ENCODE data around the gene MADCAM1. TPM values are rescaled to one million over a fixed set of nuclear protein-coding genes. Genes with fewer than 3 reads are reported as not detected.

The MADCAM1 gene
- total RNA-seq, 1 donor from 2014 or later, result not detected

DNA sequence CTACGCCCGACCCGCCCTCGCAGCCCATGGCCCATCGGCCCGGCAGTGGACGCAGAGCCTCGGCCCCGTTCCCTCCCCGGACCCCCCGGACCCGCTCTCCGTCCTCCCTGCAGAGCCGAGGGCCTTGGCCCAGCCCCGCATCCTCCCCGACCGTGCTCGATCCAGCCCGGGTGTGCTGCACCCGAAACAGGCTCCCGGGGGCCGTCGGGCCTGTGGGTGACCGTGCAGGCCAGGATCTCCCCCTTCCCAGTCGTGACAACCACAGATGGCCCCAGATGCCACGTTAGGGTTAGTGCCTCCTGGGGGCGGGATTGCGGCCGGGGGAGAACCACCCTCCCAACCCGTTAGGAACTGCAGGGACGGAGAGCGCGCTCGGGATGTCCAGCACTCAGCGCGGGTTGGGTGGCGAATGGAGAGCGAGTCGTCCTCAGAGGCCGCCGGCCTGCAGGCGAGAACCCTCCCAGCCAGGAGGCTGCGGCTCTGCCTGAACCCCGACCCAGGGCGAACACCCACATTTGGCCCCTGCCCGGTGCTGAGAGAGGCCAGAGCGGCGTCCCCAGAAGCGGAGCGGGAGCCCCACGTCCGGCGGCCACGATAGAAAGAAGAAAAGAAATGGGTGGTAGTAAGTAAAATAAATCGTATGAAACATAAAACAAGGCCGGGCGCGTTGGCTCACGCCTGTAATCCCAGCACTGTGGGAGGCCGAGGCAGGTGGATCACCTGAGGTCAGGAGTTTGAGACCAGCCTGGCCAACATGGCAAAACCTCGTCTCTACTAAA, 6.7 kb upstream of the MADCAM1 start:
- Mint-ChIP-seq H3K36me3 (peaks cover 5% of the 10 kb centered on the region), H3K27me3 (ENCODE audit: insufficient read depth, low read depth) (peaks cover 9% of the 10 kb centered on the region), H3K4me3 (peak overlapping the region; percentile 84), H3K27ac (no peak overlapping the region), H3K4me1 (peaks cover 34% of the 10 kb centered on the region), H3K9me3 (peaks cover 3% of the 10 kb centered on the region)
- no peak for TF ChIP-seq EZH2phosphoT487 (IDR thresholded peaks at IDR 0.05)
- TF ChIP-seq, protein P1, sequence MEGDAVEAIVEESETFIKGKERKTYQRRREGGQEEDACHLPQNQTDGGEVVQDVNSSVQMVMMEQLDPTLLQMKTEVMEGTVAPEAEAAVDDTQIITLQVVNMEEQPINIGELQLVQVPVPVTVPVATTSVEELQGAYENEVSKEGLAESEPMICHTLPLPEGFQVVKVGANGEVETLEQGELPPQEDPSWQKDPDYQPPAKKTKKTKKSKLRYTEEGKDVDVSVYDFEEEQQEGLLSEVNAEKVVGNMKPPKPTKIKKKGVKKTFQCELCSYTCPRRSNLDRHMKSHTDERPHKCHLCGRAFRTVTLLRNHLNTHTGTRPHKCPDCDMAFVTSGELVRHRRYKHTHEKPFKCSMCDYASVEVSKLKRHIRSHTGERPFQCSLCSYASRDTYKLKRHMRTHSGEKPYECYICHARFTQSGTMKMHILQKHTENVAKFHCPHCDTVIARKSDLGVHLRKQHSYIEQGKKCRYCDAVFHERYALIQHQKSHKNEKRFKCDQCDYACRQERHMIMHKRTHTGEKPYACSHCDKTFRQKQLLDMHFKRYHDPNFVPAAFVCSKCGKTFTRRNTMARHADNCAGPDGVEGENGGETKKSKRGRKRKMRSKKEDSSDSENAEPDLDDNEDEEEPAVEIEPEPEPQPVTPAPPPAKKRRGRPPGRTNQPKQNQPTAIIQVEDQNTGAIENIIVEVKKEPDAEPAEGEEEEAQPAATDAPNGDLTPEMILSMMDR (IDR thresholded peaks at IDR 0.05), result no peak
- TF ChIP-seq EZH2 (IDR thresholded peaks at IDR 0.05), result no peak
- H3K4me3 ChIP-seq, result peak overlapping the region; percentile 90
- H2AFZ ChIP-seq (replicated peaks), result peak overlapping the region; percentile 9
- peaks cover 52% of the 10 kb centered on the region for H3F3A ChIP-seq (ENCODE audit: low read depth)
- peaks cover 15% of the 10 kb centered on the region for H3K4me1 ChIP-seq
- no peaks in the 10 kb centered on the region for H3K9me3 ChIP-seq (ENCODE audit: low read depth)
- no peak overlapping the region for H3K27ac ChIP-seq
- H3K36me3 ChIP-seq, result no peaks in the 10 kb centered on the region
- H3K9ac ChIP-seq, result peak overlapping the region; percentile 9
- peak overlapping the region; percentile 83 for H3K4me2 ChIP-seq
- H3K27me3 ChIP-seq, result peaks cover 10% of the 10 kb centered on the region
- H3K79me2 ChIP-seq (ENCODE audit: low read depth), result no peaks in the 10 kb centered on the region
- peak; percentile 77 for DNase-seq (ENCODE audit: low spot score)
- no peaks in the 10 kb centered on the region for H4K20me1 ChIP-seq (ENCODE audit: low read depth)

DNA sequence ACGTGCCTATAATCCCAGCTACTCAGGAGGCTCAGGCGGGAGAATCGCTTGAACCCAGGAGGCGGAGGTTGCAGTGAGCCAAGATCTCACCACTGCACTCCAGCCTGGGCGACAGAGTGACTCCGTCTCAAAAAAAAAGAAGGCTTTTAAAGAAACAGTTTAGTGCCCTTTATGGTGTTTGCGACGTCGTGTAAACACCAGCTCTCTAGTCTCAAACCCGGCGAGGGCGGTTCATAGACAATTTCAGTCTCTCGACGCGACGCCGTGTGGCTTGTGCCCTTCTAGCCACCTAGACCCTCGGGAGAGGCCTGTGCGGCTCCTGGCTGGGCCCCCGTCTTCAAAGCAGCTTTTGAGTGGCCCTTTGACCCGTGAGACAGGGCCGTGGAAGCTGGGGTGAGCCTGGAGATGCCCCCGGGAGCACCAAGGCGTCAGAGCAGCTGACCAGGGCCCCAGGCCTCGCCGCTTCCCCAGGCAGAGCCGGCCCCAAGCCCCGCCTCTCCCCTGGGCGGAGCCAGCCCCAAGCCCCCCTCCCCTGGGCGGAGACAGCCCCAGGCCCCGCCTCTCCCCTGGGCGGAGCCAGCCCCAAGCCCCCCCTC, 5.0 kb upstream of the MADCAM1 start:
- H3K4me2 ChIP-seq, result no peak overlapping the region
- Mint-ChIP-seq H3K27ac (no peak overlapping the region), H3K9me3 (peaks cover 3% of the 10 kb centered on the region), H3K4me1 (peaks cover 21% of the 10 kb centered on the region), H3K27me3 (ENCODE audit: insufficient read depth, low read depth) (peaks cover 12% of the 10 kb centered on the region), H3K36me3 (peaks cover 5% of the 10 kb centered on the region), H3K4me3 (no peak overlapping the region)
- no peak for DNase-seq (ENCODE audit: low spot score)
- H3K4me3 ChIP-seq, result no peak overlapping the region
- TF ChIP-seq EZH2 (IDR thresholded peaks at IDR 0.05) (no peak), EZH2phosphoT487 (IDR thresholded peaks at IDR 0.05) (no peak)
- TF ChIP-seq, protein P1 (IDR thresholded peaks at IDR 0.05), result no peak
- H3F3A ChIP-seq (ENCODE audit: low read depth), result peaks cover 51% of the 10 kb centered on the region
- H3K9ac ChIP-seq, result no peak overlapping the region
- peaks cover 3% of the 10 kb centered on the region for H3K4me1 ChIP-seq
- H4K20me1 ChIP-seq (ENCODE audit: low read depth), result peaks cover 10% of the 10 kb centered on the region
- no peaks in the 10 kb centered on the region for H3K9me3 ChIP-seq (ENCODE audit: low read depth)
- H3K36me3 ChIP-seq, result no peaks in the 10 kb centered on the region
- no peaks in the 10 kb centered on the region for H3K79me2 ChIP-seq (ENCODE audit: low read depth)
- no peak overlapping the region for H2AFZ ChIP-seq (replicated peaks)
- H3K27ac ChIP-seq, result no peak overlapping the region
- peaks cover 10% of the 10 kb centered on the region for H3K27me3 ChIP-seq

DNA sequence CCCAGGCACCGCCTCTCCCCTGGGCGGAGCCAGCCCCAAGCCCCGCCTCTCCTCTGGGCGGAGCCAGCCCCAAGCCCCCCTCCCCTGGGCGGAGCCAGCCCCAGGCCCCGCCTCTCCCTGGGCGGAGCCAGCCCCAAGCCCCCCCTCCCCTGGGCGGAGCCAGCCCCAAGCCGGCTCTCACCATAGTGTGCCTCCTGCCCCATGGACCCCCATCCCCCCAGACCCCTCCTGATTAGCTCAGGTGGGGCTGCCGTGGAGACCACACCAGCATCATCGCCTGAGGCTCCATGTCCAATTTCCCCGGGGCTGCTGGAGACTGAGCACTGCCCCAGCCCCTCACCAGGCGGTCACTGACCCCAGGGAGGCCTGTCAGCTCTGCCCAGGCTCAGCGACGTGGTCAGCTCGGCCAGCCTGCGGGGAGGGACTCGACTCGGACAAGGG, 4.2 kb upstream of the MADCAM1 start:
- no peak for DNase-seq (ENCODE audit: low spot score)
- Mint-ChIP-seq H3K4me3 (no peak overlapping the region), H3K4me1 (peaks cover 18% of the 10 kb centered on the region), H3K9me3 (peaks cover 3% of the 10 kb centered on the region), H3K27ac (no peak overlapping the region), H3K27me3 (ENCODE audit: insufficient read depth, low read depth) (peaks cover 11% of the 10 kb centered on the region), H3K36me3 (peaks cover 5% of the 10 kb centered on the region)
- TF ChIP-seq EZH2phosphoT487 (IDR thresholded peaks at IDR 0.05), result no peak
- no peak for TF ChIP-seq EZH2 (IDR thresholded peaks at IDR 0.05)
- TF ChIP-seq, protein P1 (IDR thresholded peaks at IDR 0.05), result no peak
- H3K9me3 ChIP-seq (ENCODE audit: low read depth), result no peaks in the 10 kb centered on the region
- H3K4me2 ChIP-seq, result no peak overlapping the region
- H3F3A ChIP-seq (ENCODE audit: low read depth), result peaks cover 43% of the 10 kb centered on the region
- no peak overlapping the region for H3K27ac ChIP-seq
- no peak overlapping the region for H3K4me3 ChIP-seq
- peaks cover 17% of the 10 kb centered on the region for H3K27me3 ChIP-seq
- no peak overlapping the region for H3K9ac ChIP-seq
- no peaks in the 10 kb centered on the region for H3K36me3 ChIP-seq
- no peaks in the 10 kb centered on the region for H3K79me2 ChIP-seq (ENCODE audit: low read depth)
- no peaks in the 10 kb centered on the region for H3K4me1 ChIP-seq
- H4K20me1 ChIP-seq (ENCODE audit: low read depth), result peaks cover 11% of the 10 kb centered on the region
- H2AFZ ChIP-seq (replicated peaks), result no peak overlapping the region

Measured in neural progenitor cell (in vitro differentiated cells).